G401.6 (cell line): Measurements from ENCODE around the gene VDAC2.

Experiments
- FAIRE-seq: peaks from 2 replicates; lab custom pipeline; 2012; peaks lifted over from hg19 to GRCh38; lab: Jason Lieb, UNC

Gene VDAC2

GRCh38 chr10:75253281-75254220 is 43.0 kb downstream of the VDAC2 start:
- peak; percentile 49 for FAIRE-seq

- FAIRE-seq: no peak
These were observed 44.1 kb downstream of the VDAC2 start for GRCh38 chr10:75254739-75255138.

GRCh38 chr10:75260990-75261389 is 50.4 kb downstream of the VDAC2 start:
- no peak for FAIRE-seq

GRCh38 chr10:75261813-75262705 is 51.5 kb downstream of the VDAC2 start:
- FAIRE-seq: no peak

GRCh38 chr10:75263806-75264205 is 53.2 kb downstream of the VDAC2 start:
- no peak for FAIRE-seq

- FAIRE-seq: no peak
These were observed 55.3 kb downstream of the VDAC2 start for GRCh38 chr10:75265856-75266255.

GRCh38 chr10:75266945-75267344 is 56.3 kb downstream of the VDAC2 start:
- FAIRE-seq: no peak

GRCh38 chr10:75269605-75270004 is 59.0 kb downstream of the VDAC2 start:
- no peak for FAIRE-seq

- no peak for FAIRE-seq
These were observed 61.5 kb downstream of the VDAC2 start for GRCh38 chr10:75272094-75272493.

GRCh38 chr10:75272896-75273295 is 62.3 kb downstream of the VDAC2 start:
- no peak for FAIRE-seq

- FAIRE-seq: no peak
These were observed 65.7 kb downstream of the VDAC2 start for GRCh38 chr10:75276069-75276872.

GRCh38 chr10:75280236-75280635 is 69.6 kb downstream of the VDAC2 start:
- no peak for FAIRE-seq
